ENCODE measurements around the gene KLHL26.

Gene KLHL26

DNA sequence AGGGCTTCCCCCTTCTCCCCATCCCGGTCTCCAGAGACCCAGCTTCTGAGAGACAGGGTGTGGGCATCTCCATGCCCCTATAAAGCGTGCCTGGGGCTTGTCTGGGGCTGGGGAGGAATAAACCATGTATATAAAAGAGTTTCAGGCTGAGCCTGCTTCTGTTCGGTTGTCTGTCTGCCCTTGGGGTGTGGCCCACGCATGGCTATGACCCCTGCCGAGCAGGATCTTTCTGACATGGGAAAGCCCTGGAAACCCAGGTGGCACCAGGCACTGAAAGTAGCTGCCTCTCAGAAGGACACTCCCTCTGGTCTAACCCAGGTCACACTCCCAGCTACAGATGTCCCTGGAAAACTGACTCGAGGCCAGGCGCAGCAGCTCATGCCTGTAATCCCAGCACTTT is 15.9 kb upstream of the KLHL26 start:
- Histone ChIP-seq H3K9me3 (ENCODE audit: insufficient read depth, low read depth, low read length) (no peaks in the 10 kb centered on the region), H3K4me3 (ENCODE audit: low read length, poor library complexity, severe bottlenecking) (no peak overlapping the region), H3K4me2 (ENCODE audit: low read depth, low read length, poor library complexity, severe bottlenecking) (no peak overlapping the region), H3K27me3 (ENCODE audit: insufficient read depth, low read length, poor library complexity, severe bottlenecking) (no peaks in the 10 kb centered on the region), H4K20me1 (ENCODE audit: insufficient read depth, low read length, poor library complexity, severe bottlenecking) (no peaks in the 10 kb centered on the region), H3K9me2 (replicated peaks; ENCODE audit: low read depth, low read length) (no peaks in the 10 kb centered on the region), H3K9ac (ENCODE audit: low read depth, low read length, poor library complexity, severe bottlenecking) (no peak overlapping the region), H3K4me1 (ENCODE audit: insufficient read depth, low read length, poor library complexity, severe bottlenecking) (no peaks in the 10 kb centered on the region), H3K79me2 (ENCODE audit: insufficient read depth, low read length) (no peaks in the 10 kb centered on the region), H3F3A (ENCODE audit: low read depth) (no peaks in the 10 kb centered on the region), H2AFZ (ENCODE audit: low read length) (no peak overlapping the region), H3K36me3 (ENCODE audit: insufficient read depth, low read length) (no peaks in the 10 kb centered on the region)
- TF ChIP-seq, protein P1, sequence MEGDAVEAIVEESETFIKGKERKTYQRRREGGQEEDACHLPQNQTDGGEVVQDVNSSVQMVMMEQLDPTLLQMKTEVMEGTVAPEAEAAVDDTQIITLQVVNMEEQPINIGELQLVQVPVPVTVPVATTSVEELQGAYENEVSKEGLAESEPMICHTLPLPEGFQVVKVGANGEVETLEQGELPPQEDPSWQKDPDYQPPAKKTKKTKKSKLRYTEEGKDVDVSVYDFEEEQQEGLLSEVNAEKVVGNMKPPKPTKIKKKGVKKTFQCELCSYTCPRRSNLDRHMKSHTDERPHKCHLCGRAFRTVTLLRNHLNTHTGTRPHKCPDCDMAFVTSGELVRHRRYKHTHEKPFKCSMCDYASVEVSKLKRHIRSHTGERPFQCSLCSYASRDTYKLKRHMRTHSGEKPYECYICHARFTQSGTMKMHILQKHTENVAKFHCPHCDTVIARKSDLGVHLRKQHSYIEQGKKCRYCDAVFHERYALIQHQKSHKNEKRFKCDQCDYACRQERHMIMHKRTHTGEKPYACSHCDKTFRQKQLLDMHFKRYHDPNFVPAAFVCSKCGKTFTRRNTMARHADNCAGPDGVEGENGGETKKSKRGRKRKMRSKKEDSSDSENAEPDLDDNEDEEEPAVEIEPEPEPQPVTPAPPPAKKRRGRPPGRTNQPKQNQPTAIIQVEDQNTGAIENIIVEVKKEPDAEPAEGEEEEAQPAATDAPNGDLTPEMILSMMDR (conservative IDR thresholded peaks at IDR 0.05; ENCODE audit: low read length), result no peak
- TF ChIP-seq EZH2phosphoT487 (IDR thresholded peaks at IDR 0.05; ENCODE audit: borderline replicate concordance), result no peak

DNA sequence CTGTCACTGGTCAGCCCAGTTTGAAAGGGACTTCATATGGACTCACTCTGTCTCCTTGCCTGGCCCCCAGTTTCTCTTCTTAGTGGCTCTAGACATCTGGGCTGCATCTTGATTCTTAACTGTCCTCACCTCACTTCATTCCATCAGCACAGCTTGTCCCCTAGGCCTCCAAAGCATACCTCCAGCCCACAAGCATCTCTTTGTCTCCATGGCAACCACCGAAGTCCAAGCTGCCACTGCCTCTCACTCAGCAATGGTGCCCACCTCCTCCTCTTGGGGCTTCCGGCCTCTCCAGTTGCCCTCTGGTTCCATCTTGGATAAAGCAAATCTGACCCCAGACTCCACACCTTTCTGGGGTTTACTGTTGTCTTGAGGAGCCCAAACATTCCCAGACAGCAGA is 9.9 kb upstream of the KLHL26 start:
- no peaks in the 10 kb centered on the region for H3K27me3 ChIP-seq (ENCODE audit: insufficient read depth, low read length, poor library complexity, severe bottlenecking)
- no peaks in the 10 kb centered on the region for H3K9me3 ChIP-seq (ENCODE audit: insufficient read depth, low read depth, low read length)
- no peak overlapping the region for H3K4me3 ChIP-seq (ENCODE audit: low read length, poor library complexity, severe bottlenecking)
- H3K9me2 ChIP-seq (replicated peaks; ENCODE audit: low read depth, low read length), result no peaks in the 10 kb centered on the region
- H4K20me1 ChIP-seq (ENCODE audit: insufficient read depth, low read length, poor library complexity, severe bottlenecking), result no peaks in the 10 kb centered on the region
- H3K36me3 ChIP-seq (ENCODE audit: insufficient read depth, low read length), result no peaks in the 10 kb centered on the region
- H3F3A ChIP-seq (ENCODE audit: low read depth), result no peaks in the 10 kb centered on the region
- H3K4me2 ChIP-seq (ENCODE audit: low read depth, low read length, poor library complexity, severe bottlenecking), result no peak overlapping the region
- H3K9ac ChIP-seq (ENCODE audit: low read depth, low read length, poor library complexity, severe bottlenecking), result no peak overlapping the region
- no peaks in the 10 kb centered on the region for H3K79me2 ChIP-seq (ENCODE audit: insufficient read depth, low read length)
- TF ChIP-seq, protein P1 (conservative IDR thresholded peaks at IDR 0.05; ENCODE audit: low read length), result no peak
- no peak for TF ChIP-seq EZH2phosphoT487 (IDR thresholded peaks at IDR 0.05; ENCODE audit: borderline replicate concordance)
- no peaks in the 10 kb centered on the region for H3K4me1 ChIP-seq (ENCODE audit: insufficient read depth, low read length, poor library complexity, severe bottlenecking)
- no peak overlapping the region for H2AFZ ChIP-seq (ENCODE audit: low read length)

DNA sequence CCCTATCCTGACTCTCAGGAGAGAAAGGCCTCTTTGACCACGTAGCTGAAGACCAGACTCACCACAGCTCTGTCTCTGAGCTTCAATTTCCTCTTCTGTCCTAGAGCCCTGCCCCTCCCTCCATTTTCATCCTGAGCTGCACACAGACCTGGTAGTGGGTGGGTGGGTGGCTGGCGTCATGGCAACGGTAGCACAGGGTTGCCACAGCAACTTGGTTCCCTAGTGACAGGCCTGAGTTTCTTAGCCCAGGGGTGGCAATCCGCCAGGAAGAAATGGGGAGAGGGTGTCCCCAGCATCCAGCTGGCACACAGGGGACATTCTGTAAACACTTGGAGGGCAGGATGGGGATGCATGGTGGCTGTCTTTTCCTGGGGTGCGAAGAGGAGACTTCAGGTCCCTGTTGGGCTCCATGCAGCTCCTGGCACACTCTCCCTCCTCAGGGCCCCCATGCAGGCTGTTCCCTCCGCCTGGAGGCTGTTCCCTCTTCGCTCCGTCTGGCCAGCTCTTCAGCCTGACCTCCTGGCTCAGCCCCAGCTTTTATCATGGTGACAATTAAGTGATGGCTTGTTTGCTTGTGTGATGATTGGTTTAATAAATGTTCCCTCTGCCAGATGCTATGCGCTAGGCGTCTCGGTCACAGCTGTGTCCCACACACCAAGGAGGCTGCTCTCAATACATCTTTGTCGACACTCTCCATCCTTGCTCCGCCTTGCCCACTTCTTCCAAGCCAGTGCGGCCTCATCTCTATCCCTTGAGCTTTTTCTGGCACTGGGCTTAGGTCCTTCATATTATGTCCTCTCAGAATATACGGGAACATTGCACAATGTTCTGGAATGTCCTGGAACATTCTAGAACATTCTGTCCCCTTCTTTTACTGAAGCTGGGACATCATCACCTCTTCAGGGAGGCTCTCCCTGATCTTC is 7.4 kb upstream of the KLHL26 start:
- no peaks in the 10 kb centered on the region for H3F3A ChIP-seq (ENCODE audit: low read depth)
- H3K4me2 ChIP-seq (ENCODE audit: low read depth, low read length, poor library complexity, severe bottlenecking), result no peak overlapping the region
- H3K9me2 ChIP-seq (replicated peaks; ENCODE audit: low read depth, low read length), result no peaks in the 10 kb centered on the region

More for the DNA sequence above, 7.4 kb upstream of the KLHL26 start:
- H3K27me3 ChIP-seq (ENCODE audit: insufficient read depth, low read length, poor library complexity, severe bottlenecking), result no peaks in the 10 kb centered on the region
- no peak overlapping the region for H2AFZ ChIP-seq (ENCODE audit: low read length)
- TF ChIP-seq, protein P1 (conservative IDR thresholded peaks at IDR 0.05; ENCODE audit: low read length), result no peak
- no peak for TF ChIP-seq EZH2phosphoT487 (IDR thresholded peaks at IDR 0.05; ENCODE audit: borderline replicate concordance)
- no peak overlapping the region for H3K9ac ChIP-seq (ENCODE audit: low read depth, low read length, poor library complexity, severe bottlenecking)
- H3K36me3 ChIP-seq (ENCODE audit: insufficient read depth, low read length), result no peaks in the 10 kb centered on the region
- no peaks in the 10 kb centered on the region for H3K4me1 ChIP-seq (ENCODE audit: insufficient read depth, low read length, poor library complexity, severe bottlenecking)
- no peak overlapping the region for H3K4me3 ChIP-seq (ENCODE audit: low read length, poor library complexity, severe bottlenecking)
- no peaks in the 10 kb centered on the region for H3K79me2 ChIP-seq (ENCODE audit: insufficient read depth, low read length)
- H4K20me1 ChIP-seq (ENCODE audit: insufficient read depth, low read length, poor library complexity, severe bottlenecking), result no peaks in the 10 kb centered on the region
- H3K9me3 ChIP-seq (ENCODE audit: insufficient read depth, low read depth, low read length), result no peaks in the 10 kb centered on the region

Data from Loucy (cell line).